Lower leg skin (tissue), 4 donors: ENCODE measurements around the gene E4F1. TPM values are rescaled to one million over a fixed set of nuclear protein-coding genes. Genes with fewer than 3 reads are reported as not detected.

ENCODE experiments used
- DNase-seq, 2 donors: peaks; one replicate each; pipeline ENCODE4 v3.0.0-alpha.2; 2019; ENCODE audit warnings: low spot score in 2 of 2
- H3K4me3 ChIP-seq: fragments of 200-600 bp; sonication (generic); 2 replicates; pipeline ENCODE4 v1.5.1; 2017; ENCODE audit warnings: mild to moderate bottlenecking, low read depth; ENCODE audit not compliant: poor library complexity, severe bottlenecking
- POLR2A ChIP-seq, 2 donors: fragments of 450-650 bp; IDR thresholded peaks; one replicate each; pipeline ENCODE4 v1.6.1; 2016 to 2017; ENCODE audit warnings: antibody characterized with exemption in 2 of 2, mild to moderate bottlenecking in 1 of 2, moderate library complexity in 1 of 2
- WGBS, 2 donors: methylation state at CpG; one replicate each; pipeline ENCODE4 v1.1.5; 2018; 5-methylcytosine and 5-hydroxymethylcytosine counted together
- intact Hi-C: fragments of 100-400 bp; cut with DNase I; formaldehyde crosslinking; loops from one replicate; pipeline ENCODE4 v1.15.0; 2023; ENCODE audit warnings: low total_unique reads
- total RNA-seq, 4 donors: library from RNA; depleted of rRNA; stranded (reverse); fragments of >200 nt; gene quantifications; one replicate each; pipeline ENCODE4 v1.1.0, GENCODE V29; 2016
- TF ChIP-seq, protein P1 (sequence below), 3 donors: fragments of 450-650 bp; IDR thresholded peaks; one replicate each; pipeline ENCODE4 v1.5.1; 2016; ENCODE audit warnings: antibody characterized with exemption in 3 of 3, mild to moderate bottlenecking in 3 of 3, moderate library complexity in 2 of 3

E4F1 gene
- total RNA-seq, 4 donors from 2014 or later = 50.3 to 85.8 (median 57.4) TPM

DNA sequence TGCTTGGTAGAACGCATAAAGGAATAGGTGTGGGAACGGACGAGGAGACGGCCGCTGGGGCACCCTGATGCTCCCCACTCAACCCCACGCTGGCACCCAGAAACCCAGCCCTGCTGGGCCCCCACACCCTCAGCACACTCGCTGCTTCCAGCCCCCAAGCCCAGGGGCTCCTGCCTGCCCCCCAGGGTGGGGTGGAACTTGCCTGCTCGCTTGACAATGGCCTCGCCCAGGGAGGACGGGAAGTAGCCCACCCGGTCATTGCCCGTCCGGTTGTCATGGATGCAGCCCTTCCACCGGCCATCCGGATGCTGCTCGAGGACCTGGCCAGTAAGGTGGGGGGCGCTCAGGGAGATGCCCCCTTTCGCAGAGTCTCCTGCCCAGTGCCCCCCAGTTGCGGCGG, 36.9 kb upstream of the E4F1 start:
- intact Hi-C loops = no loop called here
- TF ChIP-seq POLR2A (IDR thresholded peaks at IDR 0.05) = no peak
- TF ChIP-seq, protein P1, sequence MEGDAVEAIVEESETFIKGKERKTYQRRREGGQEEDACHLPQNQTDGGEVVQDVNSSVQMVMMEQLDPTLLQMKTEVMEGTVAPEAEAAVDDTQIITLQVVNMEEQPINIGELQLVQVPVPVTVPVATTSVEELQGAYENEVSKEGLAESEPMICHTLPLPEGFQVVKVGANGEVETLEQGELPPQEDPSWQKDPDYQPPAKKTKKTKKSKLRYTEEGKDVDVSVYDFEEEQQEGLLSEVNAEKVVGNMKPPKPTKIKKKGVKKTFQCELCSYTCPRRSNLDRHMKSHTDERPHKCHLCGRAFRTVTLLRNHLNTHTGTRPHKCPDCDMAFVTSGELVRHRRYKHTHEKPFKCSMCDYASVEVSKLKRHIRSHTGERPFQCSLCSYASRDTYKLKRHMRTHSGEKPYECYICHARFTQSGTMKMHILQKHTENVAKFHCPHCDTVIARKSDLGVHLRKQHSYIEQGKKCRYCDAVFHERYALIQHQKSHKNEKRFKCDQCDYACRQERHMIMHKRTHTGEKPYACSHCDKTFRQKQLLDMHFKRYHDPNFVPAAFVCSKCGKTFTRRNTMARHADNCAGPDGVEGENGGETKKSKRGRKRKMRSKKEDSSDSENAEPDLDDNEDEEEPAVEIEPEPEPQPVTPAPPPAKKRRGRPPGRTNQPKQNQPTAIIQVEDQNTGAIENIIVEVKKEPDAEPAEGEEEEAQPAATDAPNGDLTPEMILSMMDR (IDR thresholded peaks at IDR 0.05) = no peak
- no peak for DNase-seq
- no peak overlapping the region for H3K4me3 ChIP-seq
- whole genome bisulfite sequencing, 2 donors = 89 to 94% methylated on average over 8 to 19 of the region's 20 CpGs

DNA sequence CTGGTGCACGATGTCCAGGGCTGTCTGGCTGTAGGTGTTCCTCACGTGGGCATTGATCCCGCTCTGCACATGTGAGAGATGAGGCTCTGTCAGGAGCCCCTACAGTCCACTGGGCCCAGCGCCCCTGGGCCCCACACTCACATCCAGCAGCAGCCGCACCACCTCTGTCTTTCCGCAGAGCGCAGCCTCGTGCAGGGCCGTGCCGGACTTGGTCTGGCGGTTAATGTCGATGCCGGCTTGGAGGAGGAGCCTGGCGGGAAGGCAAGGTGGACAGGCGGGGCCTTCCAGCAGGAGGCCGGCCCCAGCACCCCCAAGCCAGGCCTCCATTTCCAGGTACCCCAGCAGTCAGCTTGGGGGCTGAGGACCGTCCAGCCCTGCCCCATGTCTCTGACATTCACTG, 36.2 kb upstream of the E4F1 start:
- 81 to 87% methylated on average over 14 to 15 of the region's 17 CpGs for WGBS, 2 donors

DNA sequence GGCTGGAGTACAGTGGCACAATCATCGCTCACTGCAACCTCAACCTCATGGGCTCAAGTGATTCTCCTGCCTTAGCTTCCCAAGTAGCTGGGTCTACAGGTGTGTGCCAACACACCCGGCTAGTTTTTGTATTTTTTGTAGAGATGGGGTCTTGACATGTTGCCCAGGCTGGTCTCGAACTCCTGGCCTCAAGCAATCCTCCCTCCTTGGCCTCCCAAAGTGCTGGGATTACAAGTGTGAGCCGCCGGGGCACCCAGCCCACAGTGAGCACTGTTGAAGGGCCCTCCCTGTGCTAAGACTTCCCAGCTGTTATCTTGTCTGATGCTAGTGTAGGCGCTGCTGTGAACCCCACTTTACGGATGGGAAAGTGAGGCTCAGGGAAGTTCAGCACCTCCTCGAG, 35.0 kb upstream of the E4F1 start:
- no peak for DNase-seq
- WGBS, 2 donors = 94% methylated on average over 8 of the region's 8 CpGs
- no peak for TF ChIP-seq POLR2A (IDR thresholded peaks at IDR 0.05)
- TF ChIP-seq, protein P1 (IDR thresholded peaks at IDR 0.05) = no peak
- no peak overlapping the region for H3K4me3 ChIP-seq
- intact Hi-C loops = no loop called here

More for the DNA sequence above, 36.2 kb upstream of the E4F1 start:
- H3K4me3 ChIP-seq = no peak overlapping the region
- TF ChIP-seq POLR2A (IDR thresholded peaks at IDR 0.05) = no peak
- TF ChIP-seq, protein P1 (IDR thresholded peaks at IDR 0.05) = no peak
- intact Hi-C loops = no loop called here
- DNase-seq = no peak

DNA sequence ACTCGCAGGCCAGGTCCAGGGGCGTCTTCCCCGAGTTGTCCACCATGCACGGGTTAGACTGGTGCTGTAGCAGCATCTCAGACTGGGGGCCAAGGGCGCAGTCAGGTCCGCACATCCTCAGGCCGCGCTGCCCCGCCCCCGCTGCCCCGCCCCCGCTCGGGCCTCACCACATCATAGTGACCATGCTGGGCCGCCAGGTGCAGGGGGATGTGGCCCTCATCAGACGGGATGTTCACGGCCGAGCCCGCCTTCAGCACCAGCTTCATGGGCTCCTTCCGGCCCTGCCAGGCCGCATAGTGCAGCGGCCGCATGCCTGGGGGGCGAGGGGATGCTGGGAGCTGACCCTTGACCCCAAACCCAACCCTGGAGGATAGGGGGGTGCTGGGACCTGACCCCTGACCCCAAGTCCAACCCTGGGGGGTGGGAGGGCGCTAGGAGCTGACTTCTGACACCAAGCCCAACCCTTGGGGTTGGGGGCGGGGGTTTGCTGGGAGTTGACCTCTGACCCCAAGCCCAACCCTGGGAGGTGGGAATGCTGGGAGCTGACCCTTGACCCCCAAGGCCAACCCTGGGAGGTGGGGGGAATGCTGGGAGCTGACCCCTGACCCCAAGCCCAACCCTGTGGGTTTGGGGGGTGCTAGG, 34.0 kb upstream of the E4F1 start:
- intact Hi-C loops = no loop called here
- WGBS, 2 donors = 90 to 94% methylated on average over 22 to 25 of the region's 25 CpGs
- TF ChIP-seq, protein P1 (IDR thresholded peaks at IDR 0.05) = no peak
- no peak for TF ChIP-seq POLR2A (IDR thresholded peaks at IDR 0.05)

DNA sequence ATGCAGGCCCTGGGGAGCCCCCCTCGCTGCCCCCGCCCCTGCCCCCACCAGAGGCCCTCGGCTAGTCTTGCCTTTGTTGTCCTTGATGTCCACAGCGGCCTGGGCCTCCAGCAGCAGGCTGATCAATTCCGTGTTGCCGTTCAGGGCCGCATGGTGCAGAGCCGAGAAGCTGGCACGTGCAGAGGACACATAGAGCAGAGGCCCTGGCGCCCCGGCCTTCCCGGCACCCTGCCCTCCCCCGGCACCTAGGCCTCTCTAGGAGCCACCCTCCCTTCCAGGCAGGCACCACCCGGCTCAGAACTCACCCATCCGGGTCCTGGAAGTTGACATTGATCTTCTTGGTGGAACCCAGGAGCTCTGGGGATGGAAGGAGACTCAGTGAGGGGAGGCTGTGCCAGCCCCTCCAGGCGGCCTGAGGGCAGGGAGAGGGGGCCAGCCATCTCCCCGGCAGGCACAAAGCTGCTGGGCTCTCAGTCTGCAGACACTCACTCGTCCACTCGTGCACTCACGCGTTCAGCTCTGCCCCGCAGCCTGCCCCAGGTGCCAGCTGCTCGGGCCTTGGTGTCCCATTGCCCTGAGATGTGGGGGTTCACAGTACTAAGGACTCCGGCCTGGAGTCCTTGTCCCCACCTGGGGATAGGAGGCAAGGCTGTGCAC, 33.3 kb upstream of the E4F1 start:
- intact Hi-C loops = no loop called here
- WGBS, 2 donors = 62 to 69% methylated on average over 22 to 23 of the region's 24 CpGs
- H3K4me3 ChIP-seq = no peak overlapping the region
- TF ChIP-seq, protein P1 (IDR thresholded peaks at IDR 0.05) = no peak
- no peak for TF ChIP-seq POLR2A (IDR thresholded peaks at IDR 0.05)
- no peak for DNase-seq

More for the DNA sequence above, 34.0 kb upstream of the E4F1 start:
- no peak overlapping the region for H3K4me3 ChIP-seq
- DNase-seq = no peak
